GM20431 (cell line): ENCODE measurements around the gene PHACTR1.

Experiments used
- in situ Hi-C: fragments of 300-500 bp; cut with MseI, MboI; formaldehyde crosslinking; loops from one replicate; pipeline ENCODE4 v1.15.0; 2020; ENCODE audit warnings: low sequenced_read_pairs; ENCODE audit not compliant: unreplicated experiment

Gene PHACTR1

DNA sequence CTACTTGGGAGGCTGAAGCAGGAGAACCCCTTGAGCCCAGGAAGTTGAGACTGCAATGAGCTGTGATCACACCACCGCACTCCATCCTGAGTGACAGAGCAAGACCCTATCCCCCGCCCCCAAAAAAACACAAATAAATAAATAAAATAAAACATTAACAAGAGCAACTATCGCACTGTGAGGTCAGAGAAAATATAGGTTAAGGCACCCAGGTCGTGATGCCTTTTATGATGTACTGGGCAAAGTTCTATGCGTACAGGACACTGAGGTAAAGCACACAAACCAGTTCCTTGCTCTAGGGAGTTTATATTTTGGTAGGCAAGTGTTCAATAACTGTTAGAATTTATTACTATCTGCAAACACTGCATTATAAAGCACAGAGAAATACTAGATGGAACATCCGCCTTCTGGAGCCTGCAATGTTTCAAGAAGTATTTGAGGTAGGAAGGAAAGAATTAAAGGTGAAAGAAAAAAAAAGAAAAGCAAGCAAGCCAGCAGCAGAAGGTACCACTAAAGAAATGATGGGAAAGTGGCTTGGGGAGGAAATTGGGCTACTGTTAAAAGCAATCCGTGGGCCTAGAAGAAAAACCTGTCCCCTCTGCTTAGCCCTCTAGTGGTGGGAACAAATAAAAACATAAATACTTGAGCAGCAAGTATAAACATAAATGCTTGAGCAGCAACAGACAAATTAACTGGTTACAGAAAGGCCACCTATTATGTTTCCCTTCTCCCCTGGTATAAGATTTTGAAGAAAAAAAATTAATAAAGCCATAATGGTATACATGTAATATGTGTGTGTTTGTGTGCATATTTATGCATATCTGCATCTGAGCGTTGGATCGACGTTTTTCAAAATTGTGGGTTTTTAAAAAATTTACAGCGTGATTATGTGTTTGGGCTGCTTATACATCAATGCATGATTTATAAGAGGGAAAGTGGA, 128.0 kb downstream of the PHACTR1 start:
- in situ Hi-C loops = no loop called here

DNA sequence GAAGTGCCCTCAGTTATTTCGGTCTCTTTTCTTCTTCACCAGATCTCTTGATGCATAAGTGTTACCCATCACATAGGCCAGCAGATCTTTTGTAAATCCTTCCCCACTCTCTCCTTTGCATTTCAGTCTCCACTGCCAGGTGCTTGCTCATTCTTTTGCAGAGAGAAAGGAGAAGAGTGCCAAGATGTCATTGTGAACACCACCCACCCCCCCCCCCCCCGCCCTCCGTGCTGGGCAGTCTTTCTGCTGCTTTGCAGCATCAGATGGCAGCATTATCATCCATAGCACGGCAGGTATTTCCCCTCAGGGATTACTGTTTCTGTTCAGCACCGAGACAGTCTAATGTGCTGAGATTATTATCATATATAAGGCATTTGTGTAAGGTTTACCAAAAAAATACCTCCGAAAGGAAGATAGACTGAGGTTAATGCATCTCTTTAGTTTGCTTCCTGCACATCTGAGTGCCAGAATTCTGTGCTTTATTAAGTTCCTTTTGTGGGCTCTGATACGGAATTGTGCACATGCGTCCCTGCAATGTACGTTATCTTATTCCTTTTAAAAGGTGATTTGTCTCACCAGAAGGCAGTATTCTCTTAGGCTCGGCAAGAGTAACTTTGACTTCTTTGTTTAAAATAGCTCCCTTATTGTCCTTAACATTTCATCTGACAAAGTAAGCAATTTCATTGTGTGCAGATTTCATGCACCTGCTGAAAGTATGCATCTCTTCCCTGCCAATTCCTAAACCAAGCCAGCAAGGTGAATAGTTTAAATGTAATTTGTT, 128.8 kb downstream of the PHACTR1 start:
- in situ Hi-C loops = no loop called here

DNA sequence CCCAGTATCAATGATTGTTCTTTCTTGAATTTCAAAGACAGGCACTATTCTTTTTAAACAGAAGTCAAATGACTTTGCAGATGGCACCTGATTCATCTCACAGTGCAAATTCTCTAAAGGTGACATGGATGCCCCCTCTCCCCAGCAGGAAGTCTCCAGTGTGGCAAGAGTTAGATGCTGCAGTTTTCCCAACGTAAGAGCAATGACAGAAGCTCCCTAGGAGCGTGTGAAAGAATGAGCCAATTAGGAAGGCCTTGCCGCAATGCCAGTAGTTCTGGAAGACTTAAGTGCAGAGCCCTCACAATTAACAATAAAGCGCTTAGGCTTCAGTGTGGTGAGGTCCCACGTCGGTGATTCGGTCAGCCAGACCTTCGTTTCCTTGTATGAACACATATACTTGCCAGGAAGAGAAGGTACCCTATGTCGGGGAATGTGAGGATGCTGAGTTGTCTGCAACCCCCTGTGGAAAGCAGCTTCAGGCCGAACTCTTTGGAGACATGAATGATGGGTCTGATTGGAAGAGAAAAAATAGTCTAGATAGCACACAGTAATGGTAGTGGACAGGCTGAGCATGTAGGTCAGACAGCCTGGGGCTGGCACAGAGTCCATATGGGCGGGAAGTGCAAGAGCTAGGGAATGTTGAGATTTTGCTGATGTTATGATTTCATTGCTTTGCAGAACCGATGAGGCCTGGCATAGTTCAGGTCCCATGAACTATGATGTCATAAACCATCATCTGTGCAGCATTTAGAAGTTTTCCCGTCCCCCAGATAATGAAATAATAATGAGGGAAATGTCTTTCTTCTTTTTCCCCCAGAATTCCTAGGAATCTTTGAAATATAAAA, 132.6 kb downstream of the PHACTR1 start:
- in situ Hi-C loops = no loop called here

DNA sequence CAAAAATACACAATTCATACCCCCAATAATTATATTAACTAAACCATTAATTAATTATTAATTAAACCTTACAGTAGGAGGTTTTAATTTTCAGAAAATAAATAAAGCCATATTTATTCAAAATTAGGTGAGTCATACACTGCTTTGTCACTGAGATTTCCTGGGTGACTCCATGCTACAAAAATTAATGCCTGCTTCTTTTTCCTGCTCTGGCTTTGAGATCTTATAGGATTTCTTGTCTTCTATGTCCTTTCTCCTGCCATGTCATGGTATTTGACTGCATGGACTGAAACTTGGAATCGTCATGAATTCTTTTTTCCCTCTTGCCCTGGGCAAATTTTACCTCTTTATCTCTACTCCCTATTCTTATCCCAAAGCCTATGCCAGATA, 133.2 kb downstream of the PHACTR1 start:
- in situ Hi-C loops = no loop called here

DNA sequence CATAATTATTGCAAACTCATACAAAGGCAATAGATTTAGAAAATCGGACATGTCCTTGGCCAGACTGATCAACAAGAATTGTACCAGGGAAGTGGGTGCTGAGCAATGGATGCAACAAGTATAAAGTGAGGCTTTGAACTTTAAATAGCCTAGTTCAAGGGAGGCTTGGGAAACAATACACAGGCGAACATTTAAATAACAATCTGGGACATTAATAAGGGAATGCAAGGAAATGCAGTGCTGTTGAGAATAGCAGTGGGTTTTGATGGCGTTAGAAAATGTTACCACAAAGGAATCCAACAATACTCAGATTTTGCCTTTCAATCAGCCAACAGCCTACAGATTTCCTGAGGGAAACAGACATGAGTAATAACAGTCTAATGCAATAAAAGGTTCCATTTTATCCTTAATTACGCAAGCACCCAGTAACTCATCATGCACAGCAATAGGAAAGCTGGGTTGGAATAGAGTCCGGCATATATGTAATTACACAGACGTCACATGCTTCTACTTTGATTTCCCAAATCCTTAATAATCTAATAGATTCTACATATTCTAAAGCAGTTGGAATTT, 134.6 kb downstream of the PHACTR1 start:
- in situ Hi-C loops = no loop called here

DNA sequence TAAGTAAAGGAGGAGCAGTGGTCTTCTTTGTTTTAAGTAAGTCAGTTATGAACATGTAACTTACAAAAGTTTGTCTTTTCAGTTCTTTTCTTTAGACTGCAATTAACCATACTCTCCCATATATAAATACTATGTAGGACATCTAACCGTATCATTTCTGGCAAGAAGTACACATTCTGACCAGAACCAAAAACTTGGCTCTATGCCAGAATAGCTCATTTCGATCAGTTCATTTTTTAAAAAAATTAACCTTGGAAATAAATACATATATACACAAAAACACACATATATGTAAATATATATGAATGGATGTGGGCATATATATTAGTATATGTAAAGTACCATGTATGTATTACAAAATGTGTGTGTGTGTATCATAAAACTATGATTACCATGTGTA, 145.0 kb downstream of the PHACTR1 start:
- in situ Hi-C loops = no loop called here

DNA sequence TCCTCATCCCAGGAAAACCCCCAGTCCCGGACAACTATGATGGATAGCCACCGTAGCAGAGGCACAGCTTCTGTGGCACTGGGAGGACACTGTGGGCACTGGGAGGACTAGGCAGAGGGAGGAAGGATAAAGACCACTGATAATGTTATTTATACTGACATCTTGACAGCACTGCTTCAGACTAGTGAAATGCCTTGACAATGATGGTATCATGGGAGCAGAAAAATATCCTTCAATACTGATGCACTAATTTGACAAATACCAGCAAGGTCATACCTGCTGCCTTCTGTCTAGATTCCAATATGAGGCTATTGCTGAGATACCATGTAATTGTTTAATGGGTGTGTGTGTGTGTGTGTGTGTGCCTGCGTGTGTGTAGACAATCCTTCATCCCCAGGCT, 148.6 kb downstream of the PHACTR1 start:
- in situ Hi-C loops = no loop called here

DNA sequence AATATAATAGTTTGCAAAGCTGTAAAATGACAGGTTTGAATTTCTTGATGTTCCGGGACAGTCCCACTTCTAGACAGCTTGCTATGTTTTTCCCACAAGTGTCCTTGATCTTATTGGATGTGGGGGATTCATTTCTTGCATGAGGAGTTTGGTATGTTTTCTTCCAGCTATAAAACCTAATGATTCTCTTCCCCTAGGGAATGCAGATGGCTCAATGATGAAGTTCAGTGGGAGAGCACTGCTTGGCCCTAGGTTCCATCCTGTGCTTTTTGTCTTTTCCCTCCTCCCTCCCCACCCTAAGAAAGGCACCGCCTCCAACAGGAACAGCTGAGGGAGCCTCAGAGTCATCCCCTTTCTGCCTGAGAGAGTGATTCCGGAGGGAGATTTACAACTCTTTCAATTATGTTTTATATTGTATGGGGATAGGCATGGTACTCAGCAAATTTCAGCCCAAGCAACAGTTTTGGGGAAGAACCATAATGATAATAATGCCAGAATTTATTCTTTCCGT, 149.2 kb downstream of the PHACTR1 start:
- in situ Hi-C loops = no loop called here

DNA sequence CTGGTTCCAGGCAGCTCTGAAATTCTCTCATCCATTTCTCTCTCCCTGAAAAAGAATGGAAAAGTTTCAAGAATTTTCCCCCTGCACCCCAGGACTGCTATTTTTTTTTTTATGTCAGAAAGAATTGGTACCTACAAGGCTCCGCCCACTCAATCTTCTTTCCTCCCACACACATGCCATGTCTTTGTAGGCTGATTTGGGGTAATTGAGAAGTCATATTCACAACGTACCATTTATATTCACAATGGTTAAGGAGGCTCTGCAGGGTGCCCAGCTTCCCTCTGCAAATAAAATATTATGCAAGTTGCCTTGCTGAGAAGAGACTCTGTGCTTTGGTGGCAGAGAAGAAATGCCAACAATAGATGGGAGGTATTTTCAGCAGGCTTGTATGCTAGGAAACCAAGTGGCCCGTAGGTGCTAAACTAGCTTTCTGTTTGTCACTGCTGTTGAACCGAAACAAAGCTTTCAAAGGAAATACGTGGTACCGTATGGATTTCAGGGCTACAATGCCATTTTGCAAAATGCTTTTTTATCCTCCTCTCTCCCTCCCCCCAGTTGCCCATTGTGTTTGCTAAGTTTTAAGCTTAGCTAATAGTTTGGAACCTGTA, 150.0 kb downstream of the PHACTR1 start:
- in situ Hi-C loops = no loop called here

DNA sequence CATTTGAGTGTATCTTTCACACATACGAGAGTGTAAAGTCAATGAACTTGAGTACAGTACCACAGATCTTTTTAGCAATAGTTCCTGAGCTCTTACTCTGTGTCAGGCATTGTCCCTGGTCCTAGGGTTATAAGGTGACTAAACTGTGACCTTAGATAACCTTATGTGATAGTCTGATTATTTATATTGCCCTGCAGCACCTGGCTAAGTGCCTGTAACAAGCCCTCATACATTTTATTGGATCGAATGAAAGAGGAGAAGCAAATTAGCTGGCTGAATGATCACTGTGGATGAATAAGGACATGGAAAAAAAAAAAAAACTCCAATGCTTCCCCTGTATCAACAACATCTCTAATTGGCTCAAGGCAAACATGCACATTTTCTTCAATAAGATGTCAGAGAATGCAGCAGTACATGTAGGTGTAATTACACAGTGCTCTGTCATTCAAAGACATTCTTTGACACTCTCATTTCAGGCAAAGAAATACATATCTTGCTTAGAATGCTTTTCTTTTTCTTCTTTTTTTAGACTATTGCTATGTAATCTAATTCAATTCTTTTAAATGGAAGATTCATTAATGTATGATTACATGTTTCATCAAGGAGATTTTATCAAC, 153.4 kb downstream of the PHACTR1 start:
- in situ Hi-C loops = no loop called here

DNA sequence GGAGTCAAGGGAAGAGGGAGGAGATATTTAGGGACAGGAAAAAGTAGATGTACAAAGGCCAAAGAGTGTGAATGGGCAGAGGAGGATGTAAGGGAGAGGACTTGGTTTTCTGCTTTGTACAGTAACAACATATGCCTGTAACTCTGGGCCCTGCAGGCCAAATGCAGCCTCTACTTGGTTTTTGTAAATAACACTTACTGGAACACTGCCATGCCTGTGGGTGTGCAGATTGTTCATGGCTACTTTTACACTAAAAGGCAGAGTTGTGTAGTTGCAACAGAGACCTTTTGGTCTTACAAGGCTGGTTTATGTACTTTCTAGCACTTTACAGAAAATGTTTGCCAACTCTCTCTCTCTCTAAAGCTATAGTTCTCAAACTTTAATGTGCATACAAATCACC, 157.1 kb downstream of the PHACTR1 start:
- in situ Hi-C loops = no loop called here

DNA sequence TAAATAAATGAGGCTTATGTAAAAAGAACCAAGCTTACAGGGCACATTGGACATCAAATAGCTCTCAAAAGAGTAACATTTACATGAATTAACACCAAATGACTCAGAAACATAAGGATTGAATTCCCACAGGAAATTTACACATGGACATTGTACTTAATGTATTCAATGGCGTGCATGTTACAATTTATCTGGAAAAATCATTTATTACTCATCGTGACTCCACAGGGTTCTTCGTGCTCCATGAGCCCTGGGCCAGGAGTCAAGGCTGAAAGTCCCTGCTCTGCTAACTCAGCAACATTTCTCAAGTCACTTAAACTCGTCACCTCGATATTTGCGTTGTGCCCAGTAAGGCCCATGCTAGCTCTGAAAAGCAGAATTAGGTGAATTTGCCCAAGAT, 158.5 kb downstream of the PHACTR1 start:
- in situ Hi-C loops = loop anchor here (25.0 kb wide), 1 partner anchor 1288 kb away; no protein-coding TSS in a partner anchor

DNA sequence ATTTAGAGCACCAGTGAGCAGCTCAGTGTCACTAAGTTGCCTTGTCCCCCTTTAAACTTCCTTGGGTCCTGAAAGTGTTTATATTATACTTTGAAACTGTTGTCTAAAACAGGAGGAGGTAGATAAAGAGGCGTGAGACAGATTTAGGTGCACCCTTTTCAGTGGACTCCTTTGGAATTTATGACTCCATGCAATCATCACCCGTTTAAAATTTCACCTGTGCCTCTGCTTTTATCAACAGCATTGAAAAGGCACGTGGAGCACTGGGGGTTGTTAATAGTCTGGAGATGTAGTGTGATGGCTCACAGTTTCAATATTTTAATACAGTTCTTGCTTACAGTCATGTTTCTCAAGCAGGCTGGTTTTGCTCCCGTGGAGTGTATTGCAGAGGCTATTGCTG, 162.2 kb downstream of the PHACTR1 start:
- in situ Hi-C loops = loop anchor here (25.0 kb wide), 1 partner anchor 1291 kb away; no protein-coding TSS in a partner anchor

DNA sequence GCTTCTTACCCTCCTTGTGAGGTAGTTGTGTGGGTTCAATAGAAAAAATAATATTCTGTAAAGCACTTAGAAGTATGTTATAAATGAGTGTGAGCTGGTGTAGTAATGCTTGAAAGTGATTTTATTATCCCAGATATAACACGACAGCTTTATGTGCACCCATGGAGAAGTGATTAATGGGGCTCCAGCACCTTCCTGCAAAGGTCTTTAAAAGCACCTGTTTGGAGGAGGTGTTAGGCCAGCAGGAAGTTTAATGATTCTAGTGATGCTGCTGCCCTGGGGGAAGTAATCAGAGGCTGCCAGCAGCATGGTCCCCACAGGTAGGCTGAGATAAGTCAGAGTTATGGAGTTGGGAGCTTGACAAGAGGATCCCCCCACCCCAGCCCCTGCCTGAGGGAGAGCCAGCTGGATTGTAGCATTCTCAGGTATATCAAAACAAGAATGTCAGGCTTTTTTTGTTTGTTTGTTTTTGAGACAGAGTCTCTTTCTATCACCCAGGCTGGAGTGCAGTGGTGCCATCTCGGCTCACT, 166.3 kb downstream of the PHACTR1 start:
- in situ Hi-C loops = loop anchor here (25.0 kb wide), 1 partner anchor 1296 kb away; no protein-coding TSS in a partner anchor

DNA sequence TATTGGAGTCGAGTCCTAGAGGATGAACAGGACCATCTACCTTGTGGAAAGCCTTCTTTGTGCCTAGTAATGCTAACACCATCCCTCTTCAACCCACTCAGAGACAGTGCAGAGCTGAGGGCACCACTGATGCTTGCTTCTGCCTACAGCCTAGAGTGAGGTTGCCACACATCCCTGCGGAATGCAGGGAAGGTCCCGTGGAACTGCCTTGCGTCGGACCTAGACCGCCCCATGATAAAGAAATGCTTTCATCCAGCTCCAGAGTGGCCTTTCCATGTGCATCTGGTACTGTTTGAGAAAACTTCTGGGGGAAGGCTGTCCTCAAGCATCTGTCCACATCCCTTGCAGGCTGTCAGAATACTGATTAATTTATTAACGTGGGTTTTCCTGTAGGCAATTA, 168.4 kb downstream of the PHACTR1 start:
- in situ Hi-C loops = loop anchor here (25.0 kb wide), 1 partner anchor 1298 kb away; no protein-coding TSS in a partner anchor

DNA sequence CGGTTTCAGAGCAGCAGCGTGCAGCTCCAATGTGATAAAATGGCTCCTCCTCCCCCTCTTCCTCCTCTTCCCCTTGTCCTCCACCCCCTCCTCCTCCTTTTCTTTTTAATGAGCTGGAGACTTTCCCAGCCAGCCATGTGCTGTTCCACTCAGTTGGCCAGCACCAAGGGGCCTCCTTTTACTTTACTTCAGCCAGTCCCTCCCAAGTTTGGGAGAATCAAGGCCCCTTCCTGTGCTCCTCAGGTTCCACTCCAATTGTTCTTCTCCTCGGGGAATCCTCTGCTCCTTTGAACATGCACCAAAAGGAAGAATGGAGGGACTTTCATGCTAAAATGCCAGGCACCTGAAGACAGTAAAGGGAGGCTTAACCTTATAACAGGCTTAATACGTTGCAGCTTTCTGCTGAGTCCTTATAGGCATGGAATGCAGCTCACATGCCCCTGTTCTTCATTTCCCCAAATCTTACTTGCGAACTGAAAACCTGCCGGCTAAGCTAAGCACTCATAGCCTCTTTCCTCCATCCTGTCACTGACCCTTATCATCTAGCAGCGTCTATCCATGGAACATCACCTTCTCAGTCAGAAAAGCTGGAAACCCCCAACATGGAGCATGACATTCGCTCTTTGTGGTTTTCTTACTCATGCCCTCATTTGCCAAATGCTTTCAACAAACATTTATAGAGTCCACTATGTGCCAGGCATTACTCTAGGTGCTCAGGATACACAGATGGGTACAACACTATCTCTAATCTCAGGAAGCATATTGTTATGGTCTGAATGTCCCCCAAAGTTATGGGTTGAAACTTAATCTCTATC, 170.6 kb downstream of the PHACTR1 start:
- in situ Hi-C loops = loop anchor here (25.0 kb wide), 1 partner anchor 1300 kb away; no protein-coding TSS in a partner anchor

DNA sequence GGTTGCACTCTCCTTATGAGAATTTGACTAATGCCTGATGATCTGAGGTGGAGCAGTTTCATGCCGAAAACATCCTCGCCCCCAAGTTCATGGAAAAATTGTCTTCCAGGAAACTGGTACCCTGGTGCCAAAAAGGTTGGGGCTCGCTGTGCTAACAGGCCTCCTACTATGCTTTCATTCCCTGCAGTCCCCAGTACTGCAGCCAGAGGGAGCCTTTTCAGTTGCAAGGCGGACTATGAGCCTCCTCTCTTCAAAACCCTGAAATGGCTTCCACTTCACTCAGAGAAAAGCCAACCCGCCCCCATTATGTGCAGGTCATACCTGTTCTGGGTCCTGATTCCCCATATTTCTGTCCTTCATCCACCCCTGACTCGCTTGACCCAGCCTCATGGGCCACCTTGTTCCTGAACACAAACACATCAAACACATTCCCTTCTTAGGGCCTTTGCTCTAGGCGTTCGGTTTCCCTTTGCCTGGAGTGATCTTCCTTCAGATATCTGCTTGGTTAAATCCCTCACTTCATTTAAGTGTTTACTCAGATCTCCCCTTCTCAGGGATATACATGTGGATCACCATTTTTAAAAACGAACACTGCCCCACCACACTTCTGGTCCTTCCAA, 173.7 kb downstream of the PHACTR1 start:
- in situ Hi-C loops = loop anchor here (25.0 kb wide), 1 partner anchor 1303 kb away; no protein-coding TSS in a partner anchor
